Parathyroid adenoma (tissue), 2 donors: ENCODE measurements around the gene MELK.
A peak's percentile ranks its signal among the peaks of the same experiment; 100 is the strongest.
"Not testable (repeated sequence)": the region's sequence is repeated elsewhere in the genome, so short reads cannot be mapped to it uniquely, and the experiment has no call there.

Source experiments
- H2AFZ ChIP-seq: fragments of 300-600 bp; sonication (generic); one replicate; pipeline ENCODE4 v1.7.0; 2017; ENCODE audit warnings: antibody characterized with exemption, mild to moderate bottlenecking
- H3K27ac ChIP-seq: fragments of 300-600 bp; sonication (generic); one replicate; pipeline ENCODE4 v1.7.0; 2017
- H3K27me3 ChIP-seq: fragments of 300-600 bp; sonication (generic); one replicate; pipeline ENCODE4 v1.7.0; 2017; ENCODE audit warnings: low read length; ENCODE audit not compliant: control insufficient read depth, insufficient read depth
- H3K36me3 ChIP-seq: fragments of 300-600 bp; sonication (generic); one replicate; pipeline ENCODE4 v1.7.0; 2017; ENCODE audit warnings: low read length; ENCODE audit not compliant: control insufficient read depth, insufficient read depth
- H3K4me1 ChIP-seq: fragments of 300-600 bp; sonication (generic); one replicate; pipeline ENCODE4 v1.7.0; 2017; ENCODE audit warnings: control low read depth
- H3K4me2 ChIP-seq: fragments of 300-600 bp; sonication (generic); one replicate; pipeline ENCODE4 v1.7.0; 2017; ENCODE audit warnings: low read length
- H3K4me3 ChIP-seq: fragments of 300-600 bp; sonication (generic); one replicate; pipeline ENCODE4 v1.7.0; 2017; ENCODE audit warnings: low read depth, low read length
- H3K79me2 ChIP-seq: fragments of 300-600 bp; sonication (generic); one replicate; pipeline ENCODE4 v1.7.0; 2017; ENCODE audit warnings: control low read depth
- H3K9ac ChIP-seq: fragments of 300-600 bp; sonication (generic); one replicate; pipeline ENCODE4 v1.7.0; 2017; ENCODE audit warnings: mild to moderate bottlenecking
- H3K9me3 ChIP-seq: fragments of 300-600 bp; sonication (generic); one replicate; pipeline ENCODE4 v1.7.0; 2017; ENCODE audit warnings: low read length; ENCODE audit not compliant: control insufficient read depth
- CTCF ChIP-seq: fragments of 300-600 bp; sonication (generic); IDR thresholded peaks from one replicate; pipeline ENCODE4 v1.7.0; 2017; ENCODE audit warnings: antibody characterized with exemption, mild to moderate bottlenecking
- donor health status: primary hyperparathyroidism.

Gene MELK

GRCh38 chr9:36572515-36573418 is at the start of gene MELK:
TSS of gene MELK (plus strand) at chr9:36572895. CDS start at chr9:36581682, 8,787 bp downstream.
- Histone ChIP-seq H3K36me3 (no peaks in the 10 kb centered on the region), H3K9ac (no peak within 1 kb of the TSS)

GRCh38 chr9:36530224-36530623 is 42.5 kb upstream of the MELK start:
- H3K4me3 ChIP-seq = no peak overlapping the region
- no peak overlapping the region for H3K9ac ChIP-seq
- no peak for TF ChIP-seq CTCF
- H2AFZ ChIP-seq = no peak overlapping the region
- no peaks in the 10 kb centered on the region for H3K4me1 ChIP-seq
- H3K27ac ChIP-seq = no peak overlapping the region
- no peaks in the 10 kb centered on the region for H3K79me2 ChIP-seq
- H3K9me3 ChIP-seq = no peaks in the 10 kb centered on the region
- H3K27me3 ChIP-seq = no peaks in the 10 kb centered on the region
- H3K36me3 ChIP-seq = no peaks in the 10 kb centered on the region
- no peak overlapping the region for H3K4me2 ChIP-seq

More at GRCh38 chr9:36572515-36573418, at the start of gene MELK:
- Histone ChIP-seq H3K27me3 (no peaks in the 10 kb centered on the region), H3K4me1 (no peaks in the 10 kb centered on the region), H3K4me3 (peak within 1 kb of the TSS; percentile 65), H3K27ac (no peak within 1 kb of the TSS), H3K79me2 (no peaks in the 10 kb centered on the region), H3K4me2 (peak within 1 kb of the TSS; percentile 91), H3K9me3 (no peaks in the 10 kb centered on the region), H2AFZ (peak within 1 kb of the TSS; percentile 97)
- no peak for TF ChIP-seq CTCF

DNA sequence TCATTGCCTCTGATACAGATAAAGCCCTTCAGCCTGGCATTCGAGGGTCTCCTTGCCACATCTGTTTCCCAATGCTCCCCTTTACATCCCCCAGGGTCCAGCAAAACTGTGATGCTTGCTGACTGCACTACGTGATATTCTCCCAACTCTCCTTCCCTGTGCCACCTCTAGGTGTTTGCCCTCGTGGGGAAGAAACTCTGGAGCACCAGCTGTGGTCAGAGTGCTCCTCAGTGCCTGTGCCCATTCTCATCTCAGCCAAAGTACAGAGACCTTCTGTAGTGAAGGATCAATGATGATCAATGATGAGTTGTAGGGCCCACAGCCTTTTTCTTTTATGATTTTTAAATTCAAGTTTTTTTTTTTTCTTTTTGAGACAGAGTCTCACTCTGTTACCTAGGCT is 40.3 kb upstream of the MELK start:
- Histone ChIP-seq H3K9me3 (no peaks in the 10 kb centered on the region), H3K4me1 (no peaks in the 10 kb centered on the region), H3K9ac (no peak overlapping the region), H3K27me3 (no peaks in the 10 kb centered on the region), H2AFZ (no peak overlapping the region), H3K79me2 (no peaks in the 10 kb centered on the region), H3K4me3 (no peak overlapping the region), H3K4me2 (no peak overlapping the region), H3K36me3 (no peaks in the 10 kb centered on the region), H3K27ac (no peak overlapping the region)
- no peak for TF ChIP-seq CTCF

DNA sequence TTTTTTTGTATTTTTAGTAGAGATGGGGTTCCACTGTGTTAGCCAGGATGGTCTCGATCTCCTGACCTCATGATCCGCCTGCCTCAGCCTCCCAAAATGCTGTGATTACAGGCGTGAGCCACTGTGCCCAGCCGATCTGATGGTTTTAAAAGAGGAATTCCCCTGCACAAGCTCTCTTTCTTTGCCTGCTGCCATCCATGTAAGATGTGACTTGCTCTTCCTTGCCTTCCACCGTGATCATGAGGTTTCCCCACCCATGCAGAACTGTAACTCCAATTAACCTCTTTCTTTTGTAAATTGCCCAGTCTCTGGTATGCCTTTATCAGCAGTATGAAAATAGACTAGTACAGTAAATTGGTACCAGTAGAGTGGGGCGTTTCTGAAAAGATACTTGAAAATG is 39.0 kb upstream of the MELK start:
- not testable (repeated sequence) for H3K79me2 ChIP-seq, H3K9me3 ChIP-seq, H3K4me1 ChIP-seq, H3K9ac ChIP-seq, H3K27me3 ChIP-seq, H3K4me3 ChIP-seq, H3K4me2 ChIP-seq, H3K36me3 ChIP-seq, H2AFZ ChIP-seq, H3K27ac ChIP-seq

- Histone ChIP-seq H3K27ac (no peak overlapping the region), H3K36me3 (no peaks in the 10 kb centered on the region), H3K9ac (no peak overlapping the region), H3K4me2 (no peak overlapping the region), H3K9me3 (no peaks in the 10 kb centered on the region), H3K27me3 (no peaks in the 10 kb centered on the region), H3K79me2 (no peaks in the 10 kb centered on the region), H3K4me1 (no peaks in the 10 kb centered on the region), H2AFZ (no peak overlapping the region), H3K4me3 (no peak overlapping the region)
- TF ChIP-seq CTCF = no peak
These were observed 37.6 kb upstream of the MELK start for GRCh38 chr9:36535107-36535506.
